Fibroblast of pulmonary artery (primary cell): ENCODE data around the gene AQP3.
"Not testable (repeated sequence)": the region's sequence is repeated elsewhere in the genome, so short reads cannot be mapped to it uniquely, and the experiment has no call there.

Source experiments
- DNase-seq: peaks from one replicate; pipeline ENCODE4 v3.0.0-alpha.2; 2010; ENCODE audit warnings: low read depth
- H3K4me3 ChIP-seq: replicated peaks from 2 replicates; pipeline ENCODE4 v1.5.1; 2011; ENCODE audit warnings: low read depth, mild to moderate bottlenecking, control low read depth, low read length, moderate library complexity
- CTCF ChIP-seq: IDR thresholded peaks from 2 replicates; pipeline ENCODE4 v1.5.1; 2011; ENCODE audit warnings: mild to moderate bottlenecking, control low read depth, low read length, inconsistent platforms; ENCODE audit errors: missing control alignments

AQP3 gene

GRCh38 chr9:33446946-33447798 lies at the start of gene AQP3:
Gene AQP3 (minus strand): TSS chr9:33447593. CDS start chr9:33447530, 63 bp downstream.
- peak; percentile 63 for DNase-seq
- H3K4me3 ChIP-seq = peak within 1 kb of the TSS; percentile 52
- TF ChIP-seq CTCF = no peak

GRCh38 chr9:33493819-33494218 lies 46.4 kb upstream of the AQP3 start:
- not testable (repeated sequence) for H3K4me3 ChIP-seq, DNase-seq

- no peak overlapping the region for H3K4me3 ChIP-seq
- TF ChIP-seq CTCF = no peak
- no peak for DNase-seq
Observed at GRCh38 chr9:33489066-33489465, 41.7 kb upstream of the AQP3 start.

- not testable (repeated sequence) for H3K4me3 ChIP-seq, DNase-seq
Observed at GRCh38 chr9:33485312-33485711, 37.9 kb upstream of the AQP3 start.

- no peak for DNase-seq
- TF ChIP-seq CTCF = no peak
- no peak overlapping the region for H3K4me3 ChIP-seq
Observed at GRCh38 chr9:33480976-33481375, 33.6 kb upstream of the AQP3 start.

- H3K4me3 ChIP-seq = no peak overlapping the region
- no peak for DNase-seq
- TF ChIP-seq CTCF = no peak
Observed at GRCh38 chr9:33480106-33480505, 32.7 kb upstream of the AQP3 start.

GRCh38 chr9:33476503-33476902 lies 29.1 kb upstream of the AQP3 start:
- DNase-seq = no peak
- TF ChIP-seq CTCF = no peak
- no peak overlapping the region for H3K4me3 ChIP-seq

GRCh38 chr9:33475357-33475756 lies 28.0 kb upstream of the AQP3 start:
- no peak for TF ChIP-seq CTCF
- H3K4me3 ChIP-seq = no peak overlapping the region
- DNase-seq = no peak
